ENCODE data around the gene RAVER1. TPM values are rescaled to one million over a fixed set of nuclear protein-coding genes. Genes with fewer than 3 reads are reported as not detected.
A peak's percentile ranks its signal among the peaks of the same experiment; 100 is the strongest.

RAVER1 gene
- total RNA-seq, 1 experiment from 2014 or later = 62.4 TPM

- Histone ChIP-seq H3K4me3 (ENCODE audit: low read length) (peak overlapping the region; percentile 69), H3F3A (ENCODE audit: low read length, unreplicated experiment) (no peaks in the 10 kb centered on the region), H3K4me1 (ENCODE audit: insufficient read depth, low read length) (peaks cover 29% of the 10 kb centered on the region), H3K9me2 (replicated peaks; ENCODE audit: low read length) (no peaks in the 10 kb centered on the region), H3K27ac (ENCODE audit: low read length) (no peak overlapping the region), H3K9ac (ENCODE audit: low read length) (no peak overlapping the region), H3K27me3 (ENCODE audit: low read length) (peaks cover 19% of the 10 kb centered on the region; the same call in 1 of the 2 replicates), H3K36me3 (ENCODE audit: low read depth, low read length) (0 out of 2 replicates have a peak, but pooled peaks cover 3% of the 10 kb centered on the region), H2AFZ (ENCODE audit: low read length) (peak overlapping the region; percentile 80), H4K20me1 (ENCODE audit: low read length) (no peaks in the 10 kb centered on the region), H3K9me3 (ENCODE audit: low read length) (no peaks in the 10 kb centered on the region), H3K79me2 (ENCODE audit: low read length) (no peaks in the 10 kb centered on the region), H3K4me2 (ENCODE audit: low read length) (peak overlapping the region; percentile 95)
- ATAC-seq = peak; percentile 8
- BruUV-seq (replicated peaks) = no TSS peak
- TF ChIP-seq EZH2phosphoT487 (IDR thresholded peaks at IDR 0.05; ENCODE audit: borderline replicate concordance, low read length) (no peak), CTCF (conservative IDR thresholded peaks at IDR 0.05; ENCODE audit: low read depth, low read length) (no peak), EZH2 (IDR thresholded peaks at IDR 0.05; ENCODE audit: low read length, unreplicated experiment) (no peak)
- DNase-seq = peak; percentile 45
- intact Hi-C loops (cut with micrococcal nuclease) = no loop called here
- POLR2A ChIA-PET (ENCODE audit: unreplicated experiment) = interaction anchor here (0.6 kb wide), 1 partner anchor 10 kb away, joined by 3 read pairs; no protein-coding TSS in a partner anchor
- CTCF ChIA-PET = interaction anchor here (1.0 to 1.2 kb wide), 2 partner anchors 20 to 114 kb away, joined by 5 read pairs; no protein-coding TSS in a partner anchor
Observed at GRCh38 chr19:10289167-10289835, 44.0 kb downstream of the RAVER1 start.

GRCh38 chr19:10288662-10289166, 44.6 kb downstream of the RAVER1 start:
- H3K27ac ChIP-seq (ENCODE audit: low read length) = no peak overlapping the region
- ATAC-seq = peak; percentile 16; the same call in 1 of the 2 replicates
- 0 out of 2 replicates have a peak, but pooled peaks cover 3% of the 10 kb centered on the region for H3K36me3 ChIP-seq (ENCODE audit: low read depth, low read length)
- H4K20me1 ChIP-seq (ENCODE audit: low read length) = no peaks in the 10 kb centered on the region
- peak overlapping the region; percentile 69 for H3K4me3 ChIP-seq (ENCODE audit: low read length)
- peak overlapping the region; percentile 95 for H3K4me2 ChIP-seq (ENCODE audit: low read length)
- no peaks in the 10 kb centered on the region for H3F3A ChIP-seq (ENCODE audit: low read length, unreplicated experiment)
- no peak for TF ChIP-seq EZH2 (IDR thresholded peaks at IDR 0.05; ENCODE audit: low read length, unreplicated experiment)
- no peak for TF ChIP-seq EZH2phosphoT487 (IDR thresholded peaks at IDR 0.05; ENCODE audit: borderline replicate concordance, low read length)
- no peak for TF ChIP-seq CTCF (conservative IDR thresholded peaks at IDR 0.05; ENCODE audit: low read depth, low read length)
- ChIA-PET CTCF (interaction anchor here (1.0 to 1.2 kb wide), 2 partner anchors 19 to 115 kb away, joined by 5 read pairs; no protein-coding TSS in a partner anchor), POLR2A (ENCODE audit: unreplicated experiment) (no interaction called here)
- peaks cover 29% of the 10 kb centered on the region for H3K4me1 ChIP-seq (ENCODE audit: insufficient read depth, low read length)
- H3K9me3 ChIP-seq (ENCODE audit: low read length) = no peaks in the 10 kb centered on the region
- no peak overlapping the region for H3K9ac ChIP-seq (ENCODE audit: low read length)
- no TSS peak for BruUV-seq (replicated peaks)
- intact Hi-C loops (cut with micrococcal nuclease) = no loop called here
- DNase-seq = peak; percentile 57
- H3K27me3 ChIP-seq (ENCODE audit: low read length) = peaks cover 19% of the 10 kb centered on the region; the same call in 1 of the 2 replicates
- H3K79me2 ChIP-seq (ENCODE audit: low read length) = no peaks in the 10 kb centered on the region
- peak overlapping the region; percentile 80 for H2AFZ ChIP-seq (ENCODE audit: low read length)
- H3K9me2 ChIP-seq (replicated peaks; ENCODE audit: low read length) = no peaks in the 10 kb centered on the region
